Stimulated activated CD4-positive, alpha-beta T cell treated with anti-CD3 and anti-CD28 coated beads, Interleukin-12 subunit alpha, Interleukin-12 subunit beta, amount 100 ng/mL, for 4 hours (primary cell): ENCODE results near the gene MARK2.

Experiments
- DNase-seq: peaks from one replicate; pipeline ENCODE4 v3.0.0-alpha.2; 2020

The MARK2 gene

GRCh38 chr11:63831326-63831725 is 7.6 kb upstream of the MARK2 start:
- DNase-seq: no peak

GRCh38 chr11:63832336-63832735 is 6.6 kb upstream of the MARK2 start:
- DNase-seq: no peak

- no peak for DNase-seq
These were observed 5.9 kb upstream of the MARK2 start for GRCh38 chr11:63833048-63833447.

- no peak for DNase-seq
These were observed 4.3 kb upstream of the MARK2 start for GRCh38 chr11:63834535-63835157.

GRCh38 chr11:63835158-63835545 is 3.8 kb upstream of the MARK2 start:
- no peak for DNase-seq

GRCh38 chr11:63837027-63837688 is 1.8 kb upstream of the MARK2 start:
- DNase-seq: peak; percentile 57

- no peak for DNase-seq
These were observed 1.2 kb upstream of the MARK2 start for GRCh38 chr11:63837739-63838138.

- DNase-seq: no peak
These were observed 696 bp upstream of the MARK2 start for GRCh38 chr11:63838150-63838677.

GRCh38 chr11:63839508-63840355 is 822 bp downstream of the MARK2 start:
- DNase-seq: peak; percentile 26

- no peak for DNase-seq
These were observed 1.6 kb downstream of the MARK2 start for GRCh38 chr11:63840356-63841060.

GRCh38 chr11:63841554-63841953 is 2.6 kb downstream of the MARK2 start:
- no peak for DNase-seq

- DNase-seq: no peak
These were observed 4.1 kb downstream of the MARK2 start for GRCh38 chr11:63843041-63843440.

- no peak for DNase-seq
These were observed 5.9 kb downstream of the MARK2 start for GRCh38 chr11:63844836-63845235.

GRCh38 chr11:63845303-63845702 is 6.4 kb downstream of the MARK2 start:
- no peak for DNase-seq

- DNase-seq: no peak
These were observed 7.0 kb downstream of the MARK2 start for GRCh38 chr11:63845911-63846310.

GRCh38 chr11:63846897-63847296 is 8.0 kb downstream of the MARK2 start:
- DNase-seq: no peak

GRCh38 chr11:63847363-63847762 is 8.5 kb downstream of the MARK2 start:
- DNase-seq: no peak

GRCh38 chr11:63849691-63850090 is 10.8 kb downstream of the MARK2 start:
- no peak for DNase-seq

GRCh38 chr11:63850920-63851319 is 12.0 kb downstream of the MARK2 start:
- no peak for DNase-seq

- no peak for DNase-seq
These were observed 12.5 kb downstream of the MARK2 start for GRCh38 chr11:63851364-63851763.

- DNase-seq: no peak
These were observed 14.6 kb downstream of the MARK2 start for GRCh38 chr11:63853476-63853875.

GRCh38 chr11:63854696-63855095 is 15.8 kb downstream of the MARK2 start:
- DNase-seq: no peak

GRCh38 chr11:63855975-63856374 is 17.1 kb downstream of the MARK2 start:
- no peak for DNase-seq
